H1 (cell line): ENCODE measurements around the gene SDHAF2. TPM values are rescaled to one million over a fixed set of nuclear protein-coding genes. Genes with fewer than 3 reads are reported as not detected.

Experiments
- BRCA1 ChIP-seq: IDR thresholded peaks from 2 replicates; pipeline ENCODE4 v1.6.1; 2012; ENCODE audit warnings: low read depth, low read length, improper control_type of control experiment
- CHD2 ChIP-seq: IDR thresholded peaks from 2 replicates; pipeline ENCODE4 v1.6.1; 2012; ENCODE audit warnings: low read length, improper control_type of control experiment
- CHD7 ChIP-seq: fragments of 300-600 bp; sonication (generic); IDR thresholded peaks from 2 replicates; pipeline ENCODE4 v1.7.1; 2012; ENCODE audit warnings: low read length, moderate library complexity, mild to moderate bottlenecking, inconsistent platforms; ENCODE audit not compliant: insufficient replicate concordance
- CREB1 ChIP-seq: IDR thresholded peaks from 2 replicates; pipeline ENCODE4 v1.6.1; 2012; ENCODE audit warnings: inconsistent platforms
- CTBP2 ChIP-seq: IDR thresholded peaks from 2 replicates; pipeline ENCODE4 v1.7.0; 2011; ENCODE audit warnings: borderline replicate concordance, mild to moderate bottlenecking, moderate library complexity, mixed read lengths, low read length; ENCODE audit not compliant: insufficient read depth, insufficient read length
- EP300 ChIP-seq, 2 experiments: IDR thresholded peaks; 1 replicate in 1 of 2; 2 replicates in 1 of 2; pipeline ENCODE4 v1.6.1; 2011 to 2012; ENCODE audit warnings: low read depth in 2 of 2, low read length in 2 of 2, mild to moderate bottlenecking in 2 of 2, borderline replicate concordance in 1 of 2, inconsistent platforms in 1 of 2, moderate library complexity in 1 of 2
- KDM1A ChIP-seq: fragments of 200-600, 300-600 bp; sonication (generic); IDR thresholded peaks from 2 replicates; pipeline ENCODE4 v1.7.1; 2016; ENCODE audit warnings: mild to moderate bottlenecking, low read length, borderline replicate concordance
- SIN3A ChIP-seq, 2 experiments: IDR thresholded peaks in 1 of 2; conservative IDR thresholded peaks in 1 of 2; 2 replicates each; pipeline ENCODE4 v1.6.1; 2011 to 2012; ENCODE audit warnings: low read length in 2 of 2, improper control_type of control experiment in 1 of 2, low read depth in 1 of 2, mild to moderate bottlenecking in 1 of 2
- SIX5 ChIP-seq: IDR thresholded peaks from 2 replicates; pipeline ENCODE4 v1.6.1; 2011; ENCODE audit warnings: mild to moderate bottlenecking, low read depth, low read length
- SP2 ChIP-seq: IDR thresholded peaks from 2 replicates; pipeline ENCODE4 v1.6.1; 2012; ENCODE audit warnings: mild to moderate bottlenecking, low read length, inconsistent platforms
- polyA plus RNA-seq, 7 experiments: library from polyadenylated mRNA; depleted of rRNA in 3 of 7; stranded (reverse) in 5 of 7; unstranded in 2 of 7; fragments of >200 nt in 5 of 7; fragments of 200-250 nt in 2 of 7; gene quantifications; 1 replicate in 5 of 7; 2 replicates in 1 of 7; 4 replicates in 1 of 7; pipeline versions ENCODE4 v1.2.1 to v1.2.3, GENCODE V29; 2011 to 2013; ENCODE audit warnings: missing spikeins in 2 of 7, mixed read lengths in 2 of 7
- total RNA-seq: library from RNA; stranded (reverse); fragmentation: NEBNext Ultra II Directional; extraction: Animal tissue kit (Norgen Biotek cat#: 25700); gene quantifications from 2 replicates; pipeline ENCODE4 v1.2.1, GENCODE V29; 2021

Gene SDHAF2
- total and polyA plus RNA-seq, 2 of the 8 experiments (the other 6 are each of a cell fraction or from before 2014, with no cell fraction given) = 41.0 to 114 TPM

- TF ChIP-seq CHD7 = no peak
- no peak for TF ChIP-seq CREB1
- no peak for TF ChIP-seq SIX5
- no peak for TF ChIP-seq KDM1A
- TF ChIP-seq SP2 = no peak
- no peak for TF ChIP-seq SIN3A (conservative IDR thresholded peaks at IDR 0.05 in 1 of 2, IDR thresholded peaks at IDR 0.05 in 1 of 2; ENCODE audit: low read depth in 1 of 2, low read length in 2 of 2)
- TF ChIP-seq CTBP2 = no peak
- TF ChIP-seq EP300 (IDR thresholded peaks at IDR 0.05; ENCODE audit: borderline replicate concordance in 1 of 2, low read depth in 2 of 2, low read length in 2 of 2) = no peak
- no peak for TF ChIP-seq CHD2
- TF ChIP-seq BRCA1 = no peak
Measured at GRCh38 chr11:61484541-61484940, 54.6 kb downstream of the SDHAF2 start (continued).
